Endodermal cell (in vitro differentiated cells): Measurements from ENCODE around the gene HAPSTR1. TPM values are rescaled to one million over a fixed set of nuclear protein-coding genes. Genes with fewer than 3 reads are reported as not detected.
A peak's percentile ranks its signal among the peaks of the same experiment; 100 is the strongest.

Source experiments
- DNase-seq: peaks from one replicate; pipeline ENCODE4 v3.0.0-alpha.2; 2017
- H3K27ac ChIP-seq: 2 replicates; pipeline ENCODE4 v1.5.1; 2013; ENCODE audit warnings: mild to moderate bottlenecking, low read depth, low read length, moderate library complexity
- H3K27me3 ChIP-seq: 2 replicates; pipeline ENCODE4 v1.6.1; 2013; ENCODE audit warnings: mild to moderate bottlenecking, low read length, moderate library complexity; ENCODE audit not compliant: insufficient read depth, control insufficient read depth, poor library complexity, severe bottlenecking
- H3K36me3 ChIP-seq: 2 replicates; pipeline ENCODE4 v1.7.0; 2013; ENCODE audit warnings: mild to moderate bottlenecking, low read length, moderate library complexity; ENCODE audit not compliant: control insufficient read depth, insufficient read depth
- H3K4me1 ChIP-seq: one replicate; pipeline ENCODE4 v1.7.0; 2013; ENCODE audit warnings: low read length; ENCODE audit not compliant: control insufficient read depth, insufficient read depth
- H3K4me3 ChIP-seq: 2 replicates; pipeline ENCODE4 v1.5.1; 2013; ENCODE audit warnings: mild to moderate bottlenecking, low read length, moderate library complexity
- H3K9ac ChIP-seq: 2 replicates; pipeline ENCODE4 v1.6.1; 2013; ENCODE audit warnings: mild to moderate bottlenecking, low read length, moderate library complexity; ENCODE audit not compliant: poor library complexity, severe bottlenecking; ENCODE audit errors: extremely low read depth
- H3K9me3 ChIP-seq: 2 replicates; pipeline ENCODE4 v1.6.1; 2013; ENCODE audit warnings: mild to moderate bottlenecking, low read length, moderate library complexity; ENCODE audit not compliant: control insufficient read depth
- H3K27ac Mint-ChIP-seq: 2 replicates; pipeline ENCODE4 v1.8.0; 2020; ENCODE audit warnings: mixed read lengths
- H3K27me3 Mint-ChIP-seq: 2 replicates; pipeline ENCODE4 v1.8.0; 2021; ENCODE audit warnings: mild to moderate bottlenecking, mixed read lengths; ENCODE audit not compliant: insufficient read depth
- H3K36me3 Mint-ChIP-seq: 2 replicates; pipeline ENCODE4 v1.8.0; 2020; ENCODE audit warnings: low read depth, mixed read lengths
- H3K4me1 Mint-ChIP-seq: 2 replicates; pipeline ENCODE4 v1.8.0; 2020; ENCODE audit warnings: mixed read lengths
- H3K4me3 Mint-ChIP-seq: 2 replicates; pipeline ENCODE4 v1.8.0; 2020; ENCODE audit warnings: mild to moderate bottlenecking, moderate library complexity, mixed read lengths
- H3K9me3 Mint-ChIP-seq: 2 replicates; pipeline ENCODE4 v1.8.0; 2020; ENCODE audit warnings: mild to moderate bottlenecking, mixed read lengths
- WGBS, 2 experiments: methylation state at CpG; one replicate each; pipeline versions ENCODE4 v1.1.5 to v1.1.7; 2013; ENCODE audit warnings: missing lambda C conversion rate in 2 of 2, mixed read lengths in 1 of 2; ENCODE audit not compliant: insufficient coverage in 1 of 2, insufficient read length in 1 of 2; 5-methylcytosine and 5-hydroxymethylcytosine counted together
- total RNA-seq, 2 donors: library from RNA; stranded (reverse); fragmentation: NEBNext Ultra II Directional in 1 of 2; extraction: Animal tissue kit (Norgen Biotek cat#: 25700) in 1 of 2; gene quantifications; 2 replicates in 1 of 2; 3 replicates in 1 of 2; pipeline ENCODE4 v1.2.1, GENCODE V29; 2021
- TF ChIP-seq, protein P1 (sequence below): fragments of 200-600 bp; sonication (generic); conservative IDR thresholded peaks from 2 replicates; pipeline ENCODE4 v1.5.0; 2021; ENCODE audit warnings: antibody characterized with exemption, mild to moderate bottlenecking

The HAPSTR1 gene
- total RNA-seq, 2 donors from 2014 or later = 60.9 to 68.5 TPM

DNA sequence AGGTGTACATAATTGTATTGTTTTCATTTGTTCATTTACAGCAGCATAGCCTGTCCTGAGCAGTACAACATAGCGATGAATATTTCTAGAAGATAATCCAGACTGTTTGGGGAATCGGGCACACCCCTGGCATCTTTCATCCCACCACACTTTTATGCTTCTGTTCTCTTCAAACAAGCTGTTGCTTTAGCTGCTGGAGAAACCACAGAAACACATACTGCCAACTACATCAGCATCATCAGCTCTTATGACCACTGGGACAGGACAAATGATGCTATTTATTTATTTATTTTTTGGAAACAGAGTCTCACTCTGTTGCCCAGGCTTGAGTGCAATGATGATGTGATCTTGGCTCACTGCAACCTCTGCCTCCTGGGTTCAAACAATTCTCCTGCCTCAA, 22.6 kb upstream of the HAPSTR1 start:
- no peak overlapping the region for H3K4me3 Mint-ChIP-seq
- Histone ChIP-seq H3K27ac (no peak overlapping the region), H3K36me3 (no peaks in the 10 kb centered on the region), H3K9me3 (no peaks in the 10 kb centered on the region), H3K27me3 (no peaks in the 10 kb centered on the region), H3K9ac (no peak overlapping the region), H3K4me3 (no peak overlapping the region), H3K4me1 (no peaks in the 10 kb centered on the region)
- no peaks in the 10 kb centered on the region for H3K27me3 Mint-ChIP-seq
- no peaks in the 10 kb centered on the region for H3K4me1 Mint-ChIP-seq
- TF ChIP-seq, protein P1, sequence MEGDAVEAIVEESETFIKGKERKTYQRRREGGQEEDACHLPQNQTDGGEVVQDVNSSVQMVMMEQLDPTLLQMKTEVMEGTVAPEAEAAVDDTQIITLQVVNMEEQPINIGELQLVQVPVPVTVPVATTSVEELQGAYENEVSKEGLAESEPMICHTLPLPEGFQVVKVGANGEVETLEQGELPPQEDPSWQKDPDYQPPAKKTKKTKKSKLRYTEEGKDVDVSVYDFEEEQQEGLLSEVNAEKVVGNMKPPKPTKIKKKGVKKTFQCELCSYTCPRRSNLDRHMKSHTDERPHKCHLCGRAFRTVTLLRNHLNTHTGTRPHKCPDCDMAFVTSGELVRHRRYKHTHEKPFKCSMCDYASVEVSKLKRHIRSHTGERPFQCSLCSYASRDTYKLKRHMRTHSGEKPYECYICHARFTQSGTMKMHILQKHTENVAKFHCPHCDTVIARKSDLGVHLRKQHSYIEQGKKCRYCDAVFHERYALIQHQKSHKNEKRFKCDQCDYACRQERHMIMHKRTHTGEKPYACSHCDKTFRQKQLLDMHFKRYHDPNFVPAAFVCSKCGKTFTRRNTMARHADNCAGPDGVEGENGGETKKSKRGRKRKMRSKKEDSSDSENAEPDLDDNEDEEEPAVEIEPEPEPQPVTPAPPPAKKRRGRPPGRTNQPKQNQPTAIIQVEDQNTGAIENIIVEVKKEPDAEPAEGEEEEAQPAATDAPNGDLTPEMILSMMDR = no peak
- H3K36me3 Mint-ChIP-seq = no peaks in the 10 kb centered on the region
- no peak overlapping the region for H3K27ac Mint-ChIP-seq
- 95 to 100% methylated on average over 2 of the region's 2 CpGs for WGBS, 2 experiments
- H3K9me3 Mint-ChIP-seq = no peaks in the 10 kb centered on the region
- DNase-seq = no peak

DNA sequence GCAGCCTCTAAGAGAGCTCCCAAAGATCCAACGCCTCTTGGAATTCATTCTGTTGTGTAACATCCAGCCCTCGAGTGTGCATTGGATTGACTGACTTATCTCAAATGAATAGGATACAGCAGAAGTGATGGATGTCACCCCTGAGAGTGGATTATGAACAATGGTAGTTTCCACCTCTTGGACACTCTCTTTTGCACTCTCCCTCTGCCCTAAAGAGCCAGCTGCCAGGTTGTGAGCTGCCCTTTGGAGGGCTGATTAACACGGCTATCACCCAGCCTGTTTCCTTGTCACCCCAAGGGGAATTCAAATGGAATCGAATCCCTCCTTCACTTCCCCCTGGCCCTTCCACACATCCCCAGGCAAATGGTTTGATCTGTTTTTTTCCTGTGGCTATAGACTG, 21.2 kb upstream of the HAPSTR1 start:
- no peak overlapping the region for H3K4me3 ChIP-seq
- peak overlapping the region; percentile 22 for H3K27ac ChIP-seq
- Mint-ChIP-seq H3K4me1 (no peaks in the 10 kb centered on the region), H3K4me3 (no peak overlapping the region), H3K9me3 (no peaks in the 10 kb centered on the region), H3K27ac (no peak overlapping the region), H3K36me3 (no peaks in the 10 kb centered on the region), H3K27me3 (no peaks in the 10 kb centered on the region)
- no peak for DNase-seq
- no peaks in the 10 kb centered on the region for H3K36me3 ChIP-seq
- H3K9me3 ChIP-seq = no peaks in the 10 kb centered on the region
- WGBS, 2 experiments = 85 to 91% methylated on average over 4 of the region's 4 CpGs
- no peaks in the 10 kb centered on the region for H3K27me3 ChIP-seq
- H3K9ac ChIP-seq = no peak overlapping the region
- H3K4me1 ChIP-seq = no peaks in the 10 kb centered on the region
- TF ChIP-seq, protein P1 = no peak

DNA sequence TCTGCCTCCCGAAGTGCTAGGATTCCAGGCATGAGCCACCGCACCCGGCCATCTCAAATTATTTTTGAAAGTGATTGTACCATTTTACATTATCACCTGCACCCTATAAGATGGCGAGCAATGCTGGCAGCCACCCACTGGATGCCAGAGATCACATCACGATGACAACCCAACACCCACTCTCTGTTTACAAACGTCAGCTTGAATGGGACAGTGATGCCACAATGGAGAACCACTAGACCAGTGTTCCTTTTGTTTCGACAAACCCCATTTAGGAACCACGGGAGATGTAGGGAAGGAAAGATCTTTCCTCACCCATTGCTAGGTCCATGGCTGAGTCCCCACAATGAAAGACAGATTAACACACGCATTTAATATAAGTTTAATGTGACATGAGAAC, 20.1 kb upstream of the HAPSTR1 start:
- Histone ChIP-seq H3K36me3 (no peaks in the 10 kb centered on the region), H3K4me1 (no peaks in the 10 kb centered on the region), H3K9me3 (no peaks in the 10 kb centered on the region), H3K4me3 (no peak overlapping the region), H3K9ac (no peak overlapping the region), H3K27me3 (no peaks in the 10 kb centered on the region), H3K27ac (no peak overlapping the region)
- WGBS, 2 experiments = 80 to 90% methylated on average over 4 to 9 of the region's 9 CpGs
- Mint-ChIP-seq H3K36me3 (no peaks in the 10 kb centered on the region), H3K27ac (no peak overlapping the region), H3K27me3 (no peaks in the 10 kb centered on the region), H3K4me1 (no peaks in the 10 kb centered on the region), H3K4me3 (no peak overlapping the region), H3K9me3 (no peaks in the 10 kb centered on the region)
- DNase-seq = no peak
- TF ChIP-seq, protein P1 = no peak
